Measurements from ENCODE around the gene BAHD1. TPM values are rescaled to one million over a fixed set of nuclear protein-coding genes. Genes with fewer than 3 reads are reported as not detected.

The BAHD1 gene
- total and polyA plus RNA-seq, 7 donors: 9.9 to 15.6 (median 13.3) TPM

DNA sequence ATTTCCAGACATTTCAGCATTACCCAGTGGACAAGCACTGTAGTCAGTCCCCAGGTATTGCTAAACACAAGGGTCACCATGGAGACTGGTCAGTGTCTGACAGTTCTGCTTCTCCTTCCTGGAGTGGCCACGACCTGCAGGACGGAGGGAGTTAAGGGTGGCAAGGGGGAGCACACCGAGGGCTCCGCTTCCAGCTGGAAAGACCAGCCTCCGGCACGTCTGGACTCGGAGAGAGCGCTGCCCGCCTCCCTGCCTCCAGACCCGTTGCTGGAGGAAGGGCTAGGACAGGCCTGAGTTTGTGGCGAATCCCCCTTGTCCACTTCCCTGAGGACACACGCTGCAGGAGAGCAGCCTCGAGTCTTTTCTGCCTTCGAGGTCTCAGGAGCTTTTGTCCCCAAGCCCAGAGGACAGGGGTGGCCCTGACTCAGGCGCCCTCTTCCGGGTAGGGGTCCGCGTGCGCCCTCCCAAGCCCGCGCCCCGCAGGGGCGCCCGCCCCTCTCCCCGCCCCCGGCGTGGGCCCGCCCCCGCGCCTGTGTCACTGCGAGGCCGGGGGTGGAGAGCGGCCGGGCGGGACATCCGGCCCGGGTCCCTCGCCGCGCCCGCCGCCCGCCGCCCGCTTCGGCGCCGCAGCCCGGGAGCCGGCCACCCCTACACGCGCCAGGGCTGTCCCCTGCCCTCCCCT, 29.8 kb downstream of the BAHD1 start, which contains the start of gene CHST14:
CHST14 (plus strand) TSS at position 562 of the 682 bp plus-strand sequence. CDS start 230 bp downstream, outside the sequence.
- ATAC-seq: peak; percentile 78 to 90 (median 82)
- H3K4me1 ChIP-seq: peaks cover 5% of the 10 kb centered on the region
- WGBS, 3 donors: 2 to 3% (median 3%) methylated on average over 29 to 52 of the region's 52 CpGs

DNA sequence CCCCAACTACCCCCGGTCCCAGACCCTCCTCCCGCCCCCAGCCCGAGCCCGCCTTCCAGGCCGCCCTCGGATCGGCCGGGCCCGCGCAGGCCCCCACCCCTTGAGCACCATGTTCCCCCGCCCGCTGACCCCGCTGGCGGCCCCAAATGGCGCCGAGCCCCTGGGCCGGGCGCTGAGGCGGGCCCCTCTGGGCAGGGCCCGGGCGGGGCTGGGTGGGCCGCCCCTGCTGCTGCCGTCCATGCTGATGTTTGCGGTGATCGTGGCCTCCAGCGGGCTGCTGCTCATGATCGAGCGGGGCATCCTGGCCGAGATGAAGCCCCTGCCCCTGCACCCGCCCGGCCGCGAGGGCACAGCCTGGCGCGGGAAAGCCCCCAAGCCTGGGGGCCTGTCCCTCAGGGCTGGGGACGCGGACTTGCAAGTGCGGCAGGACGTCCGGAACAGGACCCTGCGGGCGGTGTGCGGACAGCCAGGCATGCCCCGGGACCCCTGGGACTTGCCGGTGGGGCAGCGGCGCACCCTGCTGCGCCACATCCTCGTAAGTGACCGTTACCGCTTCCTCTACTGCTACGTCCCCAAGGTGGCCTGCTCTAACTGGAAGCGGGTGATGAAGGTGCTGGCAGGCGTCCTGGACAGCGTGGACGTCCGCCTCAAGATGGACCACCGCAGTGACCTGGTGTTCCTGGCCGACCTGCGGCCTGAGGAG, 30.5 kb downstream of the BAHD1 start:
- TF ChIP-seq, protein P1, sequence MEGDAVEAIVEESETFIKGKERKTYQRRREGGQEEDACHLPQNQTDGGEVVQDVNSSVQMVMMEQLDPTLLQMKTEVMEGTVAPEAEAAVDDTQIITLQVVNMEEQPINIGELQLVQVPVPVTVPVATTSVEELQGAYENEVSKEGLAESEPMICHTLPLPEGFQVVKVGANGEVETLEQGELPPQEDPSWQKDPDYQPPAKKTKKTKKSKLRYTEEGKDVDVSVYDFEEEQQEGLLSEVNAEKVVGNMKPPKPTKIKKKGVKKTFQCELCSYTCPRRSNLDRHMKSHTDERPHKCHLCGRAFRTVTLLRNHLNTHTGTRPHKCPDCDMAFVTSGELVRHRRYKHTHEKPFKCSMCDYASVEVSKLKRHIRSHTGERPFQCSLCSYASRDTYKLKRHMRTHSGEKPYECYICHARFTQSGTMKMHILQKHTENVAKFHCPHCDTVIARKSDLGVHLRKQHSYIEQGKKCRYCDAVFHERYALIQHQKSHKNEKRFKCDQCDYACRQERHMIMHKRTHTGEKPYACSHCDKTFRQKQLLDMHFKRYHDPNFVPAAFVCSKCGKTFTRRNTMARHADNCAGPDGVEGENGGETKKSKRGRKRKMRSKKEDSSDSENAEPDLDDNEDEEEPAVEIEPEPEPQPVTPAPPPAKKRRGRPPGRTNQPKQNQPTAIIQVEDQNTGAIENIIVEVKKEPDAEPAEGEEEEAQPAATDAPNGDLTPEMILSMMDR (IDR thresholded peaks at IDR 0.05): no peak
- H3K4me3 ChIP-seq: peak overlapping the region; percentile 72
- peaks cover 5% of the 10 kb centered on the region for H3K4me1 ChIP-seq
- H3K36me3 ChIP-seq (ENCODE audit: insufficient read depth in 1 of 2, low read depth in 1 of 2): peaks cover 2 to 8% of the 10 kb centered on the region in 2 donors
- 0 to 1% (median 1%) methylated on average over 34 to 59 of the region's 60 CpGs for WGBS, 3 donors
- DNase-seq: peak; percentile 42 to 62
- ATAC-seq: peak; percentile 33 to 60 (median 52)
- no peaks in the 10 kb centered on the region for H3K27me3 ChIP-seq (ENCODE audit: insufficient read depth in 3 of 3, low read length in 2 of 3)
- intact Hi-C loops (cut with DNase I): no loop called here
- peak overlapping the region; percentile 78 for H3K27ac ChIP-seq
- no peaks in the 10 kb centered on the region for H3K9me3 ChIP-seq

More for the DNA sequence above, 29.8 kb downstream of the BAHD1 start, which contains the start of gene CHST14:
- Histone ChIP-seq H3K36me3 (ENCODE audit: insufficient read depth in 1 of 2, low read depth in 1 of 2) (peaks cover 2 to 15% of the 10 kb centered on the region in 2 donors), H3K27ac (peak within 1 kb of the TSS; percentile 78), H3K9me3 (no peaks in the 10 kb centered on the region), H3K27me3 (ENCODE audit: insufficient read depth in 3 of 3, low read length in 2 of 3) (no peaks in the 10 kb centered on the region), H3K4me3 (peak within 1 kb of the TSS; percentile 72)
- peak; percentile 66 to 72 for DNase-seq
- TF ChIP-seq, protein P1 (IDR thresholded peaks at IDR 0.05): no peak
- intact Hi-C loops (cut with DNase I): no loop called here

DNA sequence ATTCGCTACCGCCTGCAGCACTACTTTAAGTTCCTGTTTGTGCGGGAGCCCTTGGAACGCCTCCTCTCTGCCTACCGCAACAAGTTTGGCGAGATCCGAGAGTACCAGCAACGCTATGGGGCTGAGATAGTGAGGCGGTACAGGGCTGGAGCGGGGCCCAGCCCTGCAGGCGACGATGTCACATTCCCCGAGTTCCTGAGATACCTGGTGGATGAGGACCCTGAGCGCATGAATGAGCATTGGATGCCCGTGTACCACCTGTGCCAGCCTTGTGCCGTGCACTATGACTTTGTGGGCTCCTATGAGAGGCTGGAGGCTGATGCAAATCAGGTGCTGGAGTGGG, 31.0 kb downstream of the BAHD1 start:
- Histone ChIP-seq H3K27ac (peak overlapping the region; percentile 78), H3K4me1 (peaks cover 5% of the 10 kb centered on the region), H3K9me3 (no peaks in the 10 kb centered on the region), H3K27me3 (ENCODE audit: insufficient read depth in 3 of 3, low read length in 2 of 3) (no peaks in the 10 kb centered on the region), H3K4me3 (peak overlapping the region; percentile 72), H3K36me3 (ENCODE audit: insufficient read depth in 1 of 2, low read depth in 1 of 2) (peaks cover 0 to 3% of the 10 kb centered on the region in 2 donors)
- ATAC-seq (peak in 3 of 4 donors; percentile 3 to 25 (median 6)), DNase-seq (no peak)
- TF ChIP-seq, protein P1 (IDR thresholded peaks at IDR 0.05): no peak
- 8 to 15% (median 10%) methylated on average over 16 of the region's 16 CpGs for WGBS, 3 donors
- intact Hi-C loops (cut with DNase I): no loop called here

DNA sequence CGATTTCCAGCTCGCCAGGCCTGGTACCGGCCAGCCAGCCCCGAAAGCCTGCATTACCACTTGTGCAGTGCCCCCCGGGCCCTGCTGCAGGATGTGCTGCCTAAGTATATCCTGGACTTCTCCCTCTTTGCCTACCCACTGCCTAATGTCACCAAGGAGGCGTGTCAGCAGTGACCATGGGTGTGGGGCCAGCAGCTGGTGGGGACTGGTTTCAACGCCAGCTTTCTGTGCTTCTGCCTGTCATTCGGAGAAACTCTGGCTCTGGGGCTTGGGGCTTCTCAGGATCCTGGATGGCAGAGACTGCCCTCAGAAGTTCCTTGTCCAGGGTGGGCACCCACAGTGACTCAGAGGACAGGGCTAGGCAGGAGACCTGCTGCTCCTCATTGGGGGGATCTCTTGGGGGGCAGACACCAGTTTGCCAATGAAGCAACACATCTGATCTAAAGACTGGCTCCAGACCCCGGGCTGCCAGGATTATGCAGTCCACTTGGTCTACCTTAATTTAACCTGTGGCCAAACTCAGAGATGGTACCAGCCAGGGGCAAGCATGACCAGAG, 31.5 kb downstream of the BAHD1 start:
- H3K27ac ChIP-seq: no peak overlapping the region
- 51 to 65% (median 61%) methylated on average over 9 of the region's 9 CpGs for WGBS, 3 donors
- TF ChIP-seq, protein P1 (IDR thresholded peaks at IDR 0.05): no peak
- no peak for ATAC-seq
- H3K4me1 ChIP-seq: peaks cover 5% of the 10 kb centered on the region
- DNase-seq: peak in 1 of 2 donors; percentile 57
- intact Hi-C loops (cut with DNase I): no loop called here
- no peaks in the 10 kb centered on the region for H3K27me3 ChIP-seq (ENCODE audit: insufficient read depth in 3 of 3, low read length in 2 of 3)
- no peaks in the 10 kb centered on the region for H3K9me3 ChIP-seq
- peak overlapping the region; percentile 72 for H3K4me3 ChIP-seq
- no peaks in the 10 kb centered on the region for H3K36me3 ChIP-seq (ENCODE audit: insufficient read depth in 1 of 2, low read depth in 1 of 2)
